GM12878 (cell line): ENCODE results near the gene ADAP1. TPM values are rescaled to one million over a fixed set of nuclear protein-coding genes. Genes with fewer than 3 reads are reported as not detected.

ENCODE experiments used
- BCL11A ChIP-seq: IDR thresholded peaks from 2 replicates; pipeline ENCODE4 v1.6.1; 2011; ENCODE audit warnings: low read depth, low read length
- BMI1 ChIP-seq: fragments of 450-650 bp; IDR thresholded peaks from 2 replicates; pipeline ENCODE4 v1.6.1; 2016; ENCODE audit warnings: mild to moderate bottlenecking, moderate library complexity, borderline replicate concordance
- FOXM1 ChIP-seq: IDR thresholded peaks from 2 replicates; pipeline ENCODE4 v1.6.1; 2012; ENCODE audit warnings: low read depth, mild to moderate bottlenecking, inconsistent platforms, low read length, moderate library complexity
- HDGF ChIP-seq: fragments of 450-650 bp; IDR thresholded peaks from 2 replicates; pipeline ENCODE4 v1.6.1; 2016; ENCODE audit warnings: antibody characterized with exemption
- PAX5 ChIP-seq: IDR thresholded peaks from 2 replicates; pipeline ENCODE4 v1.6.1; 2011; ENCODE audit warnings: low read depth, low read length, borderline replicate concordance
- PAX8 ChIP-seq: fragments of 450-650 bp; IDR thresholded peaks from 2 replicates; pipeline ENCODE4 v1.6.1; 2017; ENCODE audit warnings: mild to moderate bottlenecking, moderate library complexity
- PML ChIP-seq: IDR thresholded peaks from 2 replicates; pipeline ENCODE4 v1.6.1; 2012; ENCODE audit warnings: low read length, inconsistent platforms
- POLR2AphosphoS5 ChIP-seq: IDR thresholded peaks from 2 replicates; pipeline ENCODE4 v1.6.1; 2011; ENCODE audit warnings: mild to moderate bottlenecking, low read length, inconsistent platforms
- SREBF2 ChIP-seq: IDR thresholded peaks from 2 replicates; pipeline ENCODE4 v1.6.1; 2012; ENCODE audit warnings: mild to moderate bottlenecking, low read length
- ZNF384 ChIP-seq: IDR thresholded peaks from 2 replicates; pipeline ENCODE4 v1.6.1; 2012; ENCODE audit warnings: low read depth, mild to moderate bottlenecking, low read length, improper control_type of control experiment, borderline replicate concordance
- polyA plus RNA-seq, 11 experiments: library from polyadenylated mRNA; depleted of rRNA in 4 of 11; unstranded in 6 of 11; stranded (reverse) in 5 of 11; fragments of >200 nt; fragmentation: Nextera tagmentation in 4 of 11; fragmentation: Illumina TruSeq in 1 of 11; extraction: Ambion mirVana in 4 of 11; extraction: Trizol in 1 of 11; gene quantifications; 1 replicate in 1 of 11; 2 replicates in 10 of 11; pipeline versions ENCODE4 v1.2.1 to v1.2.3, GENCODE V29; 2011 to 2016; ENCODE audit warnings: inconsistent platforms in 2 of 11, missing spikeins in 2 of 11, low read depth in 1 of 11
- total RNA-seq, 4 experiments: library from RNA; depleted of rRNA in 3 of 4; stranded (reverse); fragments of >200 nt in 3 of 4; fragmentation: Illumina TruSeq in 1 of 4; extraction: Trizol in 1 of 4; gene quantifications; 2 replicates each; pipeline versions ENCODE4 v1.2.1 to v1.2.3, GENCODE V29; 2013 to 2021
- TF ChIP-seq, protein P1 (sequence below): IDR thresholded peaks from 2 replicates; pipeline ENCODE4 v1.6.1; 2012; ENCODE audit warnings: low read depth, low read length, improper control_type of control experiment
- TF ChIP-seq, protein P2 (sequence below), 3 experiments: IDR thresholded peaks in 2 of 3; conservative IDR thresholded peaks in 1 of 3; 2 replicates each; pipeline ENCODE4 v1.5.1; 2011; ENCODE audit warnings: low read depth in 3 of 3, low read length in 3 of 3, mild to moderate bottlenecking in 3 of 3, control low read depth in 2 of 3, moderate library complexity in 2 of 3, inconsistent platforms in 1 of 3, mixed read lengths in 1 of 3; ENCODE audit not compliant: control insufficient read depth in 2 of 3, insufficient read depth in 1 of 3; ENCODE audit errors: extremely low read depth in 1 of 3
- TF ChIP-seq, protein P3 (sequence below): fragments of 450-650 bp; IDR thresholded peaks from 2 replicates; pipeline ENCODE4 v1.6.1; 2016; ENCODE audit warnings: mild to moderate bottlenecking
- TF ChIP-seq, protein P4 (sequence below): IDR thresholded peaks from 2 replicates; pipeline ENCODE4 v1.6.1; 2012; ENCODE audit warnings: low read depth, low read length, improper control_type of control experiment
- TF ChIP-seq, protein P5 (sequence below): fragments of 450-650 bp; IDR thresholded peaks from 2 replicates; pipeline ENCODE4 v1.6.1; 2016; ENCODE audit warnings: mild to moderate bottlenecking
- TF ChIP-seq, protein P6 (sequence below): IDR thresholded peaks from 2 replicates; pipeline ENCODE4 v1.6.1; 2011; ENCODE audit warnings: low read depth, low read length, improper control_type of control experiment, borderline replicate concordance

Gene ADAP1
- total and polyA plus RNA-seq, 10 of the 15 experiments (the other 5 are each of a cell fraction or from before 2014, with no cell fraction given): 0.22 to 44.2 (median 22.0) TPM; not detected in 1

DNA sequence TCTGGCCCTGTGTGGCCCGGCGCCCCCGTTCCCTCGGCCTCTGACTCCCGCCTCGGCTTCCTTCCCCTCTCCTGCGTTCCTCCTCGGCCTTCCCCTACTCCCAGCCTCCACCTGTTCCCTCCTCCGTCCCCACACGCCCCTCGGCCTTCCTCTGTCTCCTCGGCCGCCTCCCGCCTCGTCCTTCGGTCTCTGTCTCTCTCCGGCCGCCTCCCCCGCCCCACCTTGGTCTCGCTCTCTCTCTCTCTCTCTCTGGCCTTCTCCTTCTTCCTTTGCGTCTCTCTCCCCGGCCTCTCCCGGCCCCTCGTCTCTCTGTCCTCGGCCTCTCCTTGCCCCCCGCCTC, 77.5 kb downstream of the ADAP1 start (continued):
- TF ChIP-seq, protein P1, sequence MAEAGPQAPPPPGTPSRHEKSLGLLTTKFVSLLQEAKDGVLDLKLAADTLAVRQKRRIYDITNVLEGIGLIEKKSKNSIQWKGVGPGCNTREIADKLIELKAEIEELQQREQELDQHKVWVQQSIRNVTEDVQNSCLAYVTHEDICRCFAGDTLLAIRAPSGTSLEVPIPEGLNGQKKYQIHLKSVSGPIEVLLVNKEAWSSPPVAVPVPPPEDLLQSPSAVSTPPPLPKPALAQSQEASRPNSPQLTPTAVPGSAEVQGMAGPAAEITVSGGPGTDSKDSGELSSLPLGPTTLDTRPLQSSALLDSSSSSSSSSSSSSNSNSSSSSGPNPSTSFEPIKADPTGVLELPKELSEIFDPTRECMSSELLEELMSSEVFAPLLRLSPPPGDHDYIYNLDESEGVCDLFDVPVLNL: no peak
- TF ChIP-seq, protein P2, sequence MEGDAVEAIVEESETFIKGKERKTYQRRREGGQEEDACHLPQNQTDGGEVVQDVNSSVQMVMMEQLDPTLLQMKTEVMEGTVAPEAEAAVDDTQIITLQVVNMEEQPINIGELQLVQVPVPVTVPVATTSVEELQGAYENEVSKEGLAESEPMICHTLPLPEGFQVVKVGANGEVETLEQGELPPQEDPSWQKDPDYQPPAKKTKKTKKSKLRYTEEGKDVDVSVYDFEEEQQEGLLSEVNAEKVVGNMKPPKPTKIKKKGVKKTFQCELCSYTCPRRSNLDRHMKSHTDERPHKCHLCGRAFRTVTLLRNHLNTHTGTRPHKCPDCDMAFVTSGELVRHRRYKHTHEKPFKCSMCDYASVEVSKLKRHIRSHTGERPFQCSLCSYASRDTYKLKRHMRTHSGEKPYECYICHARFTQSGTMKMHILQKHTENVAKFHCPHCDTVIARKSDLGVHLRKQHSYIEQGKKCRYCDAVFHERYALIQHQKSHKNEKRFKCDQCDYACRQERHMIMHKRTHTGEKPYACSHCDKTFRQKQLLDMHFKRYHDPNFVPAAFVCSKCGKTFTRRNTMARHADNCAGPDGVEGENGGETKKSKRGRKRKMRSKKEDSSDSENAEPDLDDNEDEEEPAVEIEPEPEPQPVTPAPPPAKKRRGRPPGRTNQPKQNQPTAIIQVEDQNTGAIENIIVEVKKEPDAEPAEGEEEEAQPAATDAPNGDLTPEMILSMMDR (IDR thresholded peaks at IDR 0.05 in 2 of 3, conservative IDR thresholded peaks at IDR 0.05 in 1 of 3; ENCODE audit: control insufficient read depth in 2 of 3, extremely low read depth in 1 of 3, insufficient read depth in 1 of 3, low read depth in 3 of 3, low read length in 3 of 3): no peak
- TF ChIP-seq HDGF (peak; percentile 89), FOXM1 (no peak), BMI1 (no peak), ZNF384 (no peak), BCL11A (no peak), SREBF2 (no peak), PAX8 (no peak), PML (no peak), POLR2AphosphoS5 (peak; percentile 19; the same call in 1 of the 2 replicates), PAX5 (no peak)
- TF ChIP-seq, protein P3, sequence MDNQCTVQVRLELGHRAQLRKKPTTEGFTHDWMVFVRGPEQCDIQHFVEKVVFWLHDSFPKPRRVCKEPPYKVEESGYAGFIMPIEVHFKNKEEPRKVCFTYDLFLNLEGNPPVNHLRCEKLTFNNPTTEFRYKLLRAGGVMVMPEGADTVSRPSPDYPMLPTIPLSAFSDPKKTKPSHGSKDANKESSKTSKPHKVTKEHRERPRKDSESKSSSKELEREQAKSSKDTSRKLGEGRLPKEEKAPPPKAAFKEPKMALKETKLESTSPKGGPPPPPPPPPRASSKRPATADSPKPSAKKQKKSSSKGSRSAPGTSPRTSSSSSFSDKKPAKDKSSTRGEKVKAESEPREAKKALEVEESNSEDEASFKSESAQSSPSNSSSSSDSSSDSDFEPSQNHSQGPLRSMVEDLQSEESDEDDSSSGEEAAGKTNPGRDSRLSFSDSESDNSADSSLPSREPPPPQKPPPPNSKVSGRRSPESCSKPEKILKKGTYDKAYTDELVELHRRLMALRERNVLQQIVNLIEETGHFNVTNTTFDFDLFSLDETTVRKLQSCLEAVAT: 0 out of 2 replicates have a peak, but pooled peaks have one; percentile 40
- TF ChIP-seq, protein P4, sequence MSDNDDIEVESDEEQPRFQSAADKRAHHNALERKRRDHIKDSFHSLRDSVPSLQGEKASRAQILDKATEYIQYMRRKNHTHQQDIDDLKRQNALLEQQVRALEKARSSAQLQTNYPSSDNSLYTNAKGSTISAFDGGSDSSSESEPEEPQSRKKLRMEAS: no peak
- TF ChIP-seq, protein P5, sequence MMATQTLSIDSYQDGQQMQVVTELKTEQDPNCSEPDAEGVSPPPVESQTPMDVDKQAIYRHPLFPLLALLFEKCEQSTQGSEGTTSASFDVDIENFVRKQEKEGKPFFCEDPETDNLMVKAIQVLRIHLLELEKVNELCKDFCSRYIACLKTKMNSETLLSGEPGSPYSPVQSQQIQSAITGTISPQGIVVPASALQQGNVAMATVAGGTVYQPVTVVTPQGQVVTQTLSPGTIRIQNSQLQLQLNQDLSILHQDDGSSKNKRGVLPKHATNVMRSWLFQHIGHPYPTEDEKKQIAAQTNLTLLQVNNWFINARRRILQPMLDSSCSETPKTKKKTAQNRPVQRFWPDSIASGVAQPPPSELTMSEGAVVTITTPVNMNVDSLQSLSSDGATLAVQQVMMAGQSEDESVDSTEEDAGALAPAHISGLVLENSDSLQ: peak; percentile 81
- TF ChIP-seq, protein P6, sequence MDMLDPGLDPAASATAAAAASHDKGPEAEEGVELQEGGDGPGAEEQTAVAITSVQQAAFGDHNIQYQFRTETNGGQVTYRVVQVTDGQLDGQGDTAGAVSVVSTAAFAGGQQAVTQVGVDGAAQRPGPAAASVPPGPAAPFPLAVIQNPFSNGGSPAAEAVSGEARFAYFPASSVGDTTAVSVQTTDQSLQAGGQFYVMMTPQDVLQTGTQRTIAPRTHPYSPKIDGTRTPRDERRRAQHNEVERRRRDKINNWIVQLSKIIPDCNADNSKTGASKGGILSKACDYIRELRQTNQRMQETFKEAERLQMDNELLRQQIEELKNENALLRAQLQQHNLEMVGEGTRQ: no peak
